KOPT-K1 (cell line): ENCODE measurements around the gene ABHD18.
A peak's percentile ranks its signal among the peaks of the same experiment; 100 is the strongest.
"Not testable (repeated sequence)": the region's sequence is repeated elsewhere in the genome, so short reads cannot be mapped to it uniquely, and the experiment has no call there.

Experiments
- H3K27ac ChIP-seq: fragments of 200-600 bp; sonication (generic); 2 replicates; pipeline ENCODE4 v1.5.1; 2016; ENCODE audit warnings: antibody characterized with exemption, mild to moderate bottlenecking, low read depth, low read length; ENCODE audit not compliant: poor library complexity, severe bottlenecking
- H3K36me3 ChIP-seq: fragments of 200-600 bp; sonication (generic); 2 replicates; pipeline ENCODE4 v1.5.1; 2017; ENCODE audit warnings: antibody characterized with exemption, mild to moderate bottlenecking, low read length, moderate library complexity; ENCODE audit not compliant: insufficient read depth
- H3K9me3 ChIP-seq: fragments of 200-600 bp; sonication (generic); 2 replicates; pipeline ENCODE4 v1.5.1; 2017; ENCODE audit warnings: antibody characterized with exemption, low read length, mild to moderate bottlenecking; ENCODE audit not compliant: insufficient read depth, poor library complexity, severe bottlenecking

ABHD18 gene

DNA sequence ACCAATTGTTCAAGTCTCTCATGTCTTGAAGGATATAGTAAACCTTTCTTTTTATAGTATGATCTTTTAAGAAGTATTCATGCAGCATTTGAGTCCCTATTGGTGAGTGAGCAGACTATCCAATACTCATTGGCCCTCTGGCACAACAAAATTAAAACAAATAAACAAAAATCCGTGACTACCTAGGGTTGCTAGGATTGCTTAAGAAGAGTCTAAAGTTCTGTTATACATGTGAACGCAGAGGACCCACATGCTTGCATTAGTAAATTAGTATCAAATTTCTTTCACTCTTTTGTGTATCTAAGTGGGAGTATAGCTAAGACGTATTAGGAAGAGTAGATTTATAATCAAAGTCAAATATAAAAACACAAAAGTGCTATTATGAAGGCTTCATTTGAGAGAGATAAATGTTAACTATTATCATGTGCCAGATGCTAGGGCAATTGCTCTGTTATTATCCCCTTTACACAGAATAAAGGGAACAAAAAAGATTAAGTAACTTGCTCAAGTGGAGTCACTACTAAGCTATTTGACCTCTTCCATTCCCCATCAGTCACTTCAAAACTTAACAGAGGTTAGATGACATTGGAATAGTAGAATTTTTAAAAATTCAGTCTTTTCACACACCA, 66.7 kb downstream of the ABHD18 start:
- no peaks in the 10 kb centered on the region for H3K9me3 ChIP-seq
- H3K27ac ChIP-seq: no peak overlapping the region
- peaks cover 63% of the 10 kb centered on the region for H3K36me3 ChIP-seq

DNA sequence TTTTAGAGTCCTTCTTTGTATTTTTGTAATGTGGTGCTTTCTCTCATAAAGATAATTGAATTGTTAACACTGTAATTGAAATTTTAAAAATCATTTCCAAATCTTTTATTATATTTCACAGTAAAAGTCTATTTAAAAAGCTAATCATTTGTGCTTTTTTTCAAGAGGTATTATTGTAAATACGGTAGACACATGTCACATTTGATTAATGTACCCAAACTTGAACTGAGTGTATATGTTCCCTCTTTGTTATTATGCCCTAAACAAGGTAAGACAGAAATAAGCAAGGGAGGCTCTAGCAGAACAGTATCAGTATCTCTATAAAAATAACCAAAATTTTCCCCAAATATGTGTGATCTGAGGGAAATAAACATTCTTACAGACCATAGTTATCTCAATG, 74.4 kb downstream of the ABHD18 start:
- peaks cover 11% of the 10 kb centered on the region for H3K36me3 ChIP-seq
- H3K27ac ChIP-seq: no peak overlapping the region
- no peaks in the 10 kb centered on the region for H3K9me3 ChIP-seq

DNA sequence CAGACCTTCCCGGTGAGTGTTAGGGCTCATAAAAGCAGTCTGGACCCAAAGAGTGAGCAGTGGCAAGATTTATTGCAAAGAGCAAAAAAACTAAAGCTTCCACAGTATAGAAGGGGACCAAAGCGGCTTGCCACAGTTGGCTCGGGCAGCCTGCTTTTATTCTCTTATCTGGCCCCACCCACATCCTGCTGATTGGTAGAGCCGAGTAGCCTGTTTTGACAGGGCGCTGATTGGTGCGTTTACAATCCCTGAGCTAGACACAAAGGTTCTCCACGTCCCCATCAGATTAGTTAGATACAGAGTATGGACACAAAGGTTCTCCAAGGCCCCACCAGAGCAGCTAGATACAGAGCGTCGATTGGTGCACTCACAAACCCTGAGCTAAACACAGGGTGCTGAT, 81.8 kb downstream of the ABHD18 start:
- not testable (repeated sequence) for H3K36me3 ChIP-seq, H3K27ac ChIP-seq

DNA sequence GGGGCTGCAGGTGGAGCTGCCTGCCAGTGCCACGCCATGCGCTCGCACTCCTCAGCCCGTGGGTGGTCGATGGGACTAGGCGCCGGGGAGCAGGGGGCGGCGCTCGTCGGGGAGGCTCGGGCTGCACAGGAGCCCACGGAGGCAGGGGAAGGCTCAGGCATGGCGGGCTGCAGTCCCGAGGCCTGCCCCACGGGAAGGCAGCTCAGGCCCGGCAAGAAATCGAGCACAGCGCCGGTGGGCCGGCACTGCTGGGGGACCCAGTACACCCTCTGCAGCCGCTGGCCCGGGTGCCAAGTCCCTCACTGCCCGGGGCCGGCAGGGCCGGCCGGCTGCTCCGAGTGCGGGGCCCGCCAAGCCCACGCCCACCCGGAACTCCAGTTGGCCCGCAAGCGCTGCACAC, 82.3 kb downstream of the ABHD18 start:
- H3K27ac ChIP-seq, H3K36me3 ChIP-seq, H3K9me3 ChIP-seq: not testable (repeated sequence)

More for the DNA sequence above, 81.8 kb downstream of the ABHD18 start:
- not testable (repeated sequence) for H3K9me3 ChIP-seq

DNA sequence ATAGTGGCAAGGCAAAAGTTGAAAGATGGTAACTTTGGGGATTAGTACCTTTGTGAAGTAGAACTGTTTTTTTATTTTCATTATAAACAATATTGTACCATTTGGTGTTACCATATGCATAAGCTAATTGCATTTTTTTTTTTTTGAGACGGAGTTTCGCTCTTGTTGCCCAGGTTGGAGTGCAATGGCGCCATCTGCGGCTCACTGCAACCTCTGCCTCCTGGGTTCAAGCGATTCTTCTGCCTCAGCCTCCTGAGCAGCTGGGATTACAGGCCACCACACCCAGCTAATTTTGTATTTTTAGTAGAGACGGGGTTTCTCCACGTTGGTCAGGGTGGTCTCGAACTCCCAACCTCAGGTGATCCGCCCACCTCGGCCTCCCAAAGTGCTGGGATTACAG, 86.0 kb downstream of the ABHD18 start:
- not testable (repeated sequence) for H3K27ac ChIP-seq, H3K36me3 ChIP-seq, H3K9me3 ChIP-seq

DNA sequence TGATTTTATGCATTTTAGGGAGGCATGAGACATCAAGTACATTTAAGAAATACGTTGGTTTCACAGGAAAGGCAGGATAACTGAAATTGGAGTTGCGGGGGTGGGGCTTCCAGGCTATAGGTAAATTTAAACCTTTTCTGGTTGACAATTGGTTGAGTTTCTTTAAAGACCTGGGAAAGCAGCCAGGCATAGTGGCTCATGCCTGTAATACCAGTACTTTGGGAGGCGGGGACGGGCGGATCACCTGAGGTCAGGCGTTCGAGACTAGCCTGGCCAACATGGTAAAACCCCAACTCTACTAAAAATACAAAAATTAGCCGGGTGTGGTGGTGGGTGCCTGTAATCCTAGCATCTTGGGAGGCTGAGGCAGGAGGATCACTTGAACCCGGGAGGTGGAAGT, 89.7 kb downstream of the ABHD18 start:
- not testable (repeated sequence) for H3K9me3 ChIP-seq, H3K36me3 ChIP-seq, H3K27ac ChIP-seq

DNA sequence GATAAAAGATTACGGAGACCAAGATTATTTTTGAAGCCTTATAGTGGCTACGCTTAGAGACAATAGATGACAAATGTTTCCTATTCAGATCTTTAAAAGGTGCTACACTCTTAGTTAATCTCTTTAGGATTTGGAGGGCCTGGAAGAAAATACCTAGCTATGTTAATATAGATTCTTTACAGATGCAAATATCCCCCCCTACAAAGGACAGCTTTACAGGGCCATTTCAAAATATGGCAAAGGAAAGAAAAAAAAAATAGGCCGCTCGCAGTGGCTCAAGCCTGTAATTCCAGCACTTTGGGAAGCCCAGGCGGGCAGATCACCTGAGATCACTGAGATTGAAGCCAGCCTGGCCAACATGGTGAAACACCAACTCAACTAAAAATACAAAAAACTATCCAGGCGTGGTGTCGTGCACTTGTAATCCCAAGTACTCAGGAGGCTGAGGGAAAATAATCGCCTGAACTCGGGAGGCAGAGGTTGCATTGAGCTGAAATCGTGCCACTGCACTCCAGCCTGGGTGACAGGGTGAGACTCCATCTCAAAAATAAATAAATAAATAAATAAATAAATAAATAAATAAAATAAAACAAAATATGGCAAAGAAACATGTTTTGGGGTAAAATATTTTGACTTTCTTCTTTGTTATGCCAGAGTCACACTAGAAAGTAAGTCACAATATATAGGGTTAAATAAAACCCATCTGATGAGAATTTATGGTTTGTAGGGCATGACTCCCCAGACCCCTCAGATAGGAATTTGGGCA, 90.4 kb downstream of the ABHD18 start:
- not testable (repeated sequence) for H3K27ac ChIP-seq, H3K9me3 ChIP-seq, H3K36me3 ChIP-seq

DNA sequence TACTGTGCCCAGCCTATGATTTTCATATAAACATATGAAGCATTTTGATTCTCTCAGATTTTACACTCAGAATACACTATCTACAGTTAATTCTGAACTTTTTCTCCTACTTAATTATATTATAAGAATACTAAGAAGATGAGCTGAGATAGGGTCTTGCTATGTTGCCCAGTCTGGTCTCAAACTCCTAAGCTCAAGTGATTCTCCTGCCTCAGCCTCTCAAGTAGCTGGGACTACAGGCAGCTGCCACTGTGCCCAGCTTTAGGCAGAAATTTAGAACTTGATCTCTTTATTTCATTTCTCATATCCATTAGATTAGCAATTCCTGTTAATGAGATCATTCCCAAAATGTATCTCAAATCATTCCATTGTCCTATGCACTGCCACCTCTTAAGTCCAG, 91.2 kb downstream of the ABHD18 start:
- Histone ChIP-seq H3K9me3 (no peaks in the 10 kb centered on the region), H3K36me3 (no peaks in the 10 kb centered on the region), H3K27ac (no peak overlapping the region)

DNA sequence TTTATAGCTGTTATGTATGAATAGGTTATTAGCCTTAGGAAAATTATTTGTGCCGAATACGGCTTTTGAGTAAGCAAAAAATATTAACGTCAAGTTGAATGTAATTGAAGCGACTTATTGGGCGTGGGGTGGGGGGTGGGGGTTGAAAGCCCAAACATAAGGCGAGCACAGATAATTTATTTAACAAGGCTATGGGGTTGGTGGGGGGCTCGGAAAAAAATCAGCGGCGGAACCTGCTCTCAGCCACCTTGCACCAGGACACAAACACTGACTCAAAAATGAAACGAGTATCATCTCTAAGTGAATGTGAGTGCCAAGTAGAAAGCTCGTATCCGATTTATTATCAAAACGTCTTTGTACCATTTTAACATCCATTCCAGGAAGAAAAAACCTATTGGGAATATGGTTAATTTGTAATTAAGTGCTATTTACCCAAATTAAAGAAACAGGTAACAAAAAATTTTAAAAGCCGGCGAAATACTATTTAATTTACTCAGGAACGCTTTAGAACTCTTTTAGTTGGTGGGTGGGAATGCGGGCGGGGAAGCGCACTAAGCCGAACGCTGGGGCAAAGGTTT, 95.0 kb downstream of the ABHD18 start:
- H3K9me3 ChIP-seq: no peaks in the 10 kb centered on the region
- H3K27ac ChIP-seq: peak overlapping the region; percentile 89
- no peaks in the 10 kb centered on the region for H3K36me3 ChIP-seq

DNA sequence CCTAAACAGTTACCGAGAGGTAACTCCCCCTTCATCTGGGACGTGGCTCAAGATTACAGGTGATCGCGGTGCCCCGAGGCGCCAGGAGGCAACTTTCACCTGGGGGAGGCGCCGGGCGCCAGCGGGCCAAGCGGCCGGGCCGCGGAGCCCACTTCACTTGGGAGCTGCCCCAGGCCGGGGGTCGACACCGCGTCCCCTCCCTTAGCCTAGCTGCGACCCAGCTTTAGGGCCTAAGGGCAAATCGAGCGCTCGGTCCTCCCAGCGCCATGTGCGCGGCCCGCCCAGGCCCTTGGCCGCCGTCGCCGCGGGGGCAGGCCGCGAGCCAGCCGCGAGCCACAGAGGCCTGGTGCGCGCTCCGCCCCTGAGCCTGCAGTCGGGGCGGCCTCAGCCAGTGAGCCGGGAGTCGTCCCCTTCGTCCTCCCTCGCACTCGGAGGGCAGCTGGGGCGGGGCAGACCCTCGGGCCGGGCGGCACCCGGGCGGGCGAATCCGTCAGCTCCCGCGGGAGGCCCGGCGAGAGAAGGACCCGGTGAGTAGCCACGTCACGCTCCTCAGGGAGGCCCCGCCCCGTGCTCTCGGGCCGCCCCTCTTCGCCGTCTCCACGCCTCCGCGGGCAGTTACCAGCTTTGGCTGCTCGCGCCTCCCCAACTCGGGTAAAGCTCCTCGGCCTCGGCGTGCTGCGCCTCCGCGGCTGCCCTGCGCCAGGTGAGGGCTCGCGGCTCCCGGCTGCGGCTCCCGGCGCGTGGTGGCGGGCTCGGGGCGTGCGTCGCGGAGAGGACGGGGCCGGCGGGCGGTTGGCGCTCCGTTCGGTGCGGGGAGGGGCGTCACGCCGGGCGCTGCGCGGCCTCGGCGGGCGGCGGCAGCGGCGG, 95.7 kb downstream of the ABHD18 start, which contains the start of gene LARP1B:
Gene LARP1B, plus strand, starts transcription at position 614 of the 867 bp plus-strand sequence. CDS start 13,640 bp downstream, outside the sequence.
- peak within 1 kb of the TSS; percentile 89 for H3K27ac ChIP-seq
- H3K36me3 ChIP-seq: no peaks in the 10 kb centered on the region
- H3K9me3 ChIP-seq: no peaks in the 10 kb centered on the region

DNA sequence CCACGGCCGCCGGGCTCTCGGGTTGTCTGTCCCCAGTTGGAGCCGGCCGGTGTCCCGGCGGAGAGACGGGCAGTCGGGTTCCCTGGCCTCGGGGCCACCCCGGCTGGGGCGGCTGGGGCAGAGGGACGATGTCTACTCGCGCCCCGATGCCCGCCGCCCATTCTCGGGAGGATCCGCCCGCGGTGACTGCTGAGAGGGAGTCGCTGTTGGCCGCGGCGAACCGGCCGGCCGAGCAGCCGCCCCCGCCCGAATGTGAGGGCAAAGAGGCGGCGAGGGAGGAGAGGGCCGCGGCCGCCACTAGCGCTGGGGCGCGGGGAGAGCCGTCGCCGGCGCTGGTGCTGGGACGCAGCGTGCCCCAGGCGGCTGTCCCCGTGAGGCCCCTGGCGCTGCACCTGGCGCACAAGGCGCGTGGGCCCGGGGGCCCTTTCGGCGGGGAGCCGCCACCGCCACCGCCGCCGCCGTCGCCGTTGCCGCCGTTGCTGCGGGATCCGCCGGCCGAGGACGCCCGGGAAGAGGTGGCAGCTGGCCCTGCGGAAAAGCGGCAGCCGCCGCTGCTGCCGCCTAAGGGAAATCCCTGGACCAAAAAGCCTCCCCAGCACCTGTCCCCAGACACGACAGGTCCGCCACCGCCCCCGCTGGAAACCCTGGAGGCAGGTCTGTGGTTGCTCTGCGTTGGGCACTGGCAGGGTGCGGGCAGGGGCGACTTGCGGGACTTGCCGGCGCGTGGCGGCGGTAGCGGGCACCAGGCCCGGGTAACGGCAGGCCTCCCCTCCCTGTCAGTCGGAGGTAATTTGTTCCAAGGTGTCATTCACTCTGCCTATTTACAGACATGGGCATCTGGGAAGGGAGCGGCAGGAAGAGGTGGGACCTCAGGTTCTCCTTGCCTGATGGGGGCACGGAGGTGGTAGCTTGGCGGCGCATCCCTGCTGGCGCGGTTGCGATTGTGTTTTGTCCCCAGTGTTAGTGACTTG, 96.6 kb downstream of the ABHD18 start:
- Histone ChIP-seq H3K9me3 (no peaks in the 10 kb centered on the region), H3K27ac (peak overlapping the region; percentile 89), H3K36me3 (no peaks in the 10 kb centered on the region)

DNA sequence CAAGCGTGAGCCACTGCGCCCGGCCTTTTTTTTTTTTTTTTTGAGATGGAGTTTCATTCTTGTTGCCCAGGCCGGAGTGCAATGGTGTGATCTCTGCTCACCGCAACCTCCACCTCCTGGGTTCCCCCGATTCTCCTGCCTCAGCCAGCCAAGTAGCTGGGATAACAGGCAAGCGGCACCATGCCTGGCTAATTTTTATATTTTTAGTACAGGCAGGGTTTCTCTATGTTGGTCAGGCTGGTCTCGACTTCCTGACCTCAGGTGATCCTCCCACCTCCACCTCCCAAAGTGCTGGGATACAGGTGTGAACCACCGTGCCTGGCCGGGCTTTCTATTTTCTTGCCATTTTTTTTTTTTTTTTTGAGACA, 101.2 kb downstream of the ABHD18 start:
- H3K36me3 ChIP-seq, H3K9me3 ChIP-seq, H3K27ac ChIP-seq: not testable (repeated sequence)

DNA sequence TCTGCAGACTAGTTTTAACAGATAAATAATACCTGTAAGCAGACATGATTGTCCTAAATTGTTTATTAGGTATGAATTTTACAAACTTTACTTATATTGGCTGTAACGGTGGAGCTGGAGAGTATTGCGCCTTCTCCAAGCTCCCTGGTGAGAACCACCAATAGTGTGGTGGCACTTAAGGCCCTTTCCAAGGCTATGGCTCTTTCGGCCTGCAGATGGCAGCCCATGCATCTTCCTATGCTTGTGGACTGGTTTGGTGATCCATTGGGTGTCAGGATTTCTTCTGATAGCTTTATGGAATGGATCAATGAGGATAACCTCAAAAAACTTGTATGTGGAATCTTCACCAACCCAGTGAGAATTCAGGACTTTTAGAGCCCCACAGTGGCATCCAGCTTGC, 103.7 kb downstream of the ABHD18 start:
- Histone ChIP-seq H3K27ac (no peak overlapping the region), H3K9me3 (no peaks in the 10 kb centered on the region), H3K36me3 (no peaks in the 10 kb centered on the region)

DNA sequence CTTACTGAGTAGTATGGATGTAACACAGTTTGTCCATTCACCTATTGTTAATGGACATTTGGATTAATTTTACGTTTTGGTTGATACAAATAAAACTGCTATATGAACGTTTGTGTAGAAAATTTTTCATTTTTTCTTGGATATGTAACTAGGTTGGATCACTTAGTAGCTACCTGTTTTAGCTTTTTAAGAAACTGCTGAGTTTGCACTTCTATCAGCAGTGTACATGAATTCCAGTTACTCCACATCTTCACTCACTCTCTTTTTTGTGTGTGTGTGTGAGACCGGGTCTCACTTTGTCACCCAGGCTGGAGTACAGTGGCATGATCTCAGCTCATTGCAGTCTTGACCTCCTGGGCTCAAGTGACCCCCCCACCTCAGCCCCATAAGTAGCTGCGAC, 111.3 kb downstream of the ABHD18 start:
- H3K36me3 ChIP-seq: peaks cover 54% of the 10 kb centered on the region

More for the DNA sequence above, 111.3 kb downstream of the ABHD18 start:
- Histone ChIP-seq H3K9me3 (no peaks in the 10 kb centered on the region), H3K27ac (no peak overlapping the region)
